HepG2 (cell line): ENCODE data around the gene MC2R. TPM values are rescaled to one million over a fixed set of nuclear protein-coding genes. Genes with fewer than 3 reads are reported as not detected.

Experiments used
- ATAC-seq: fragments of 200-7000 bp; cut with Tn5 transposase; 3 replicates; pipeline ENCODE4 v1.9.1; 2020; ENCODE audit warnings: mild to moderate bottlenecking, moderate library complexity
- BruUV-seq: library from RNA; stranded (reverse); fragments of 400-500 nt; replicated peaks from 2 replicates; lab custom pipeline; 2021; lab: Mats Ljungman, UMichigan
- CTCF ChIA-PET: fragments of 300-600 bp; formaldehyde crosslinking; extraction: SDS; loops from one replicate; lab custom pipeline; 2021; ENCODE audit warnings: low total read pairs, inconsistent platforms, low intra/inter-chr PET ratio; lab: Yijun Ruan, JAX
- POLR2A ChIA-PET: fragments of 350-600 bp; sonication (Branson Sonifier 250); formaldehyde crosslinking; loops from one replicate; lab custom pipeline; 2020; ENCODE audit warnings: antibody characterized with exemption, inconsistent platforms; lab: Yijun Ruan, JAX
- DNase-seq: peaks from one replicate; pipeline ENCODE4 v3.0.0-alpha.2; 2015; ENCODE audit warnings: low spot score
- FAIRE-seq: peaks from 3 replicates; lab custom pipeline; 2011; peaks lifted over from hg19 to GRCh38; lab: Jason Lieb, UNC
- H2AFZ ChIP-seq: one replicate; pipeline ENCODE4 v1.6.1; 2011; ENCODE audit warnings: low read length, inconsistent platforms
- H3K27ac ChIP-seq: fragments of 300-600 bp; 3 replicates; pipeline ENCODE4 v1.8.0; 2011; ENCODE audit warnings: mixed run types, mild to moderate bottlenecking, mixed read lengths, low read length, inconsistent platforms; ENCODE audit not compliant: insufficient read depth; ENCODE audit errors: extremely low read length
- H3K27me3 ChIP-seq, 2 experiments: fragments of 200-600 bp in 1 of 2; 2 replicates in 1 of 2; 3 replicates in 1 of 2; pipeline versions ENCODE4 v1.6.0 to v1.8.0; 2011; ENCODE audit warnings: low read length in 2 of 2, mild to moderate bottlenecking in 2 of 2, moderate library complexity in 2 of 2, inconsistent platforms in 1 of 2; ENCODE audit not compliant: insufficient read depth in 2 of 2, control insufficient read depth in 1 of 2
- H3K36me3 ChIP-seq, 2 experiments: fragments of 200-600 bp in 1 of 2; replicated peaks in 1 of 2; 2 replicates in 1 of 2; 3 replicates in 1 of 2; pipeline versions ENCODE4 v1.5.1 to v1.8.0; 2011; ENCODE audit warnings: low read length in 2 of 2, inconsistent platforms in 1 of 2; ENCODE audit not compliant: insufficient read depth in 2 of 2, control insufficient read depth in 1 of 2
- H3K4me1 ChIP-seq: 2 replicates; pipeline ENCODE4 v1.5.1; 2012; ENCODE audit warnings: low read length, inconsistent platforms; ENCODE audit not compliant: insufficient read depth
- H3K4me2 ChIP-seq: 2 replicates; pipeline ENCODE4 v1.6.0; 2011; ENCODE audit warnings: low read depth, low read length, inconsistent platforms
- H3K4me3 ChIP-seq, 3 experiments: fragments of 200-600 bp in 1 of 3; sonication (generic), shearing (Covaris generic) in 1 of 3; replicated peaks in 1 of 3; 2 replicates each; pipeline ENCODE4 v1.5.1; 2011 to 2016; ENCODE audit warnings: low read length in 3 of 3, inconsistent platforms in 2 of 3, low read depth in 2 of 3, mild to moderate bottlenecking in 2 of 3, control low read depth in 1 of 3, mixed read lengths in 1 of 3; ENCODE audit not compliant: insufficient read depth in 1 of 3
- H3K79me2 ChIP-seq: one replicate; pipeline ENCODE4 v1.6.1; 2011; ENCODE audit warnings: low read length, inconsistent platforms; ENCODE audit not compliant: insufficient read depth
- H3K9ac ChIP-seq: 2 replicates; pipeline ENCODE4 v1.6.0; 2011; ENCODE audit warnings: mild to moderate bottlenecking, low read depth, low read length, inconsistent platforms; ENCODE audit not compliant: insufficient read depth
- H3K9me3 ChIP-seq: 2 replicates; pipeline ENCODE4 v1.5.1; 2012; ENCODE audit warnings: mild to moderate bottlenecking, low read length
- H4K20me1 ChIP-seq: 2 replicates; pipeline ENCODE4 v1.6.0; 2011; ENCODE audit warnings: inconsistent platforms, mild to moderate bottlenecking, low read length, moderate library complexity; ENCODE audit not compliant: insufficient read depth
- CBX1 ChIP-seq: IDR thresholded peaks from one replicate; pipeline ENCODE4 v1.6.1; 2016; ENCODE audit warnings: antibody characterized with exemption, low read depth
- DMAP1 ChIP-seq: IDR thresholded peaks from 2 replicates; pipeline ENCODE4 v1.6.1; 2016
- FUBP1 ChIP-seq: sonication (generic); formaldehyde crosslinking; IDR thresholded peaks from 2 replicates; pipeline ENCODE4 v1.5.1; 2020; ENCODE audit warnings: missing genetic modification reagents, mild to moderate bottlenecking, borderline replicate concordance
- GRHL1 ChIP-seq: sonication (generic); formaldehyde crosslinking; conservative IDR thresholded peaks from 2 replicates; pipeline ENCODE4 v1.8.0; 2022; ENCODE audit warnings: missing genetic modification reagents
- HDAC2 ChIP-seq: sonication (generic); formaldehyde crosslinking; IDR thresholded peaks from 2 replicates; pipeline ENCODE4 v1.4.0; 2020; ENCODE audit warnings: missing genetic modification reagents
- MED13 ChIP-seq: sonication (generic); formaldehyde crosslinking; IDR thresholded peaks from 2 replicates; pipeline ENCODE4 v1.5.0; 2020; ENCODE audit warnings: missing genetic modification reagents
- MTA1 ChIP-seq: sonication (generic); formaldehyde crosslinking; IDR thresholded peaks from 2 replicates; pipeline ENCODE4 v1.4.0; 2020; ENCODE audit warnings: missing genetic modification reagents, mild to moderate bottlenecking, borderline replicate concordance
- ZNF101 ChIP-seq: sonication (generic); formaldehyde crosslinking; IDR thresholded peaks from 2 replicates; pipeline ENCODE4 v1.4.0; 2020; ENCODE audit warnings: mild to moderate bottlenecking, low read depth, missing genetic modification reagents, borderline replicate concordance
- ZNF557 ChIP-seq: sonication (generic); formaldehyde crosslinking; IDR thresholded peaks from 2 replicates; pipeline ENCODE4 v1.4.0; 2020; ENCODE audit warnings: missing genetic modification reagents
- ZNF841 ChIP-seq: sonication (generic); formaldehyde crosslinking; IDR thresholded peaks from 2 replicates; pipeline ENCODE4 v1.8.1; 2023; ENCODE audit warnings: missing genetic modification reagents, borderline replicate concordance
- WGBS: methylation state at CpG from one replicate; pipeline ENCODE4 v1.1.6; 2017; ENCODE audit warnings: low lambda C conversion rate; 5-methylcytosine and 5-hydroxymethylcytosine counted together
- in situ Hi-C: cut with HindIII; loops from 2 replicates; pipeline ENCODE4 v1.10.0; 2017; ENCODE audit warnings: low pct_unique_long_range_greater_than_20kb; ENCODE audit not compliant: extremely low pct_ligation_motif_present
- intact Hi-C: fragments of 100-400 bp; cut with micrococcal nuclease; formaldehyde crosslinking; loops from one replicate; pipeline ENCODE4 v1.10.0; 2022; ENCODE audit not compliant: unreplicated experiment
- polyA plus RNA-seq, 8 experiments: library from polyadenylated mRNA; depleted of rRNA in 3 of 8; stranded (reverse) in 7 of 8; unstranded in 1 of 8; fragments of >200 nt; fragmentation: Illumina TruSeq in 4 of 8; extraction: Trizol in 4 of 8; gene quantifications; 2 replicates each; pipeline versions ENCODE4 v1.2.1 to v1.2.3, GENCODE V29; 2011 to 2016; ENCODE audit warnings: low read depth in 4 of 8, missing spikeins in 1 of 8, mixed read lengths in 1 of 8; ENCODE audit not compliant: insufficient read depth in 1 of 8
- total RNA-seq, 5 experiments: library from RNA; depleted of rRNA; stranded (reverse); fragments of >200 nt; fragmentation: Illumina TruSeq; extraction: Trizol; gene quantifications; 2 replicates each; pipeline ENCODE4 v1.2.3, GENCODE V29; 2016; ENCODE audit warnings: low read depth in 1 of 5
- TF ChIP-seq, protein P1 (sequence below): sonication (generic); formaldehyde crosslinking; IDR thresholded peaks from 2 replicates; pipeline ENCODE4 v1.5.1; 2020; ENCODE audit warnings: missing genetic modification reagents, mild to moderate bottlenecking, borderline replicate concordance
- TF ChIP-seq, protein P2 (sequence below): sonication (generic); formaldehyde crosslinking; IDR thresholded peaks from 2 replicates; pipeline ENCODE4 v1.8.1; 2023; ENCODE audit warnings: mild to moderate bottlenecking, missing genetic modification reagents
- TF ChIP-seq, protein P3 (sequence below): IDR thresholded peaks from 2 replicates; pipeline ENCODE4 v1.6.1; 2016; ENCODE audit warnings: low read depth
- TF ChIP-seq, protein P4 (sequence below): sonication (generic); formaldehyde crosslinking; IDR thresholded peaks from 2 replicates; pipeline ENCODE4 v1.4.0; 2020; ENCODE audit warnings: missing genetic modification reagents, borderline replicate concordance

Gene MC2R
- total and polyA plus RNA-seq, 2 of the 13 experiments (the other 11 are each of a cell fraction or from before 2014, with no cell fraction given), result not detected

DNA sequence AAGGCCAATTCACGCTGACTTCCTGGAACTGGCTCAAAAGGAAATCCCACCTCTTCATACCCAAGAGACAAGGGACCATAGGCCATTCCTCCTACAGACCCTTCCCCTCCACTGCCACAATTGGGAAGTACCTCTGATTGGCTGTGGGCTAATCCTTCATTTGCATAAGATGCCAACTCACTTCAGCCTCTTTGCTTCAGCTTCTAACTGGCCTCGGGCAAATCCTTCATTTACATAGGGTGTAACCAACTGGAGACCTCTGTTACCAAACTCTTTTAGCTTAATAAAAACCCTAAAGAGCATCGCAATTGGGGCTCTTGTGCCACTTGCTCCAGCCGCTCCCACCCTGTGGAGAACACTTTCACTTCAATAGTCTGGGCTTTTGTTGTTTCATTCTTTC is 38.2 kb downstream of the MC2R start:
- Histone ChIP-seq H3K4me1 (no peaks in the 10 kb centered on the region), H3K9me3 (no peaks in the 10 kb centered on the region), H3K79me2 (no peaks in the 10 kb centered on the region), H3K36me3 (no peaks in the 10 kb centered on the region), H3K27me3 (peaks cover 0 to 15% of the 10 kb centered on the region in 2 experiments; a peak in 3 of 5 replicates), H4K20me1 (no peaks in the 10 kb centered on the region), H3K9ac (no peak overlapping the region), H3K4me2 (no peak overlapping the region), H3K27ac (no peak overlapping the region), H2AFZ (no peak overlapping the region), H3K4me3 (no peak overlapping the region)
- WGBS, result 36% methylated on average over 4 of the region's 4 CpGs
- no peak for DNase-seq
- no peak for FAIRE-seq
- in situ Hi-C loops (no loop called here), intact Hi-C loops (no loop called here)
- no TSS peak for BruUV-seq
- POLR2A ChIA-PET, result no interaction called here
- CTCF ChIA-PET, result no interaction called here
- ATAC-seq, result no peak
- TF ChIP-seq FUBP1 (CRISPR knock-in tag) (no peak), ZNF841 (CRISPR knock-in tag) (no peak), DMAP1 (CRISPR knock-in tag) (no peak), MED13 (no peak), HDAC2 (CRISPR knock-in tag) (no peak), GRHL1 (no peak), ZNF557 (no peak), MTA1 (no peak), CBX1 (no peak), ZNF101 (no peak)
- TF ChIP-seq, protein P1, sequence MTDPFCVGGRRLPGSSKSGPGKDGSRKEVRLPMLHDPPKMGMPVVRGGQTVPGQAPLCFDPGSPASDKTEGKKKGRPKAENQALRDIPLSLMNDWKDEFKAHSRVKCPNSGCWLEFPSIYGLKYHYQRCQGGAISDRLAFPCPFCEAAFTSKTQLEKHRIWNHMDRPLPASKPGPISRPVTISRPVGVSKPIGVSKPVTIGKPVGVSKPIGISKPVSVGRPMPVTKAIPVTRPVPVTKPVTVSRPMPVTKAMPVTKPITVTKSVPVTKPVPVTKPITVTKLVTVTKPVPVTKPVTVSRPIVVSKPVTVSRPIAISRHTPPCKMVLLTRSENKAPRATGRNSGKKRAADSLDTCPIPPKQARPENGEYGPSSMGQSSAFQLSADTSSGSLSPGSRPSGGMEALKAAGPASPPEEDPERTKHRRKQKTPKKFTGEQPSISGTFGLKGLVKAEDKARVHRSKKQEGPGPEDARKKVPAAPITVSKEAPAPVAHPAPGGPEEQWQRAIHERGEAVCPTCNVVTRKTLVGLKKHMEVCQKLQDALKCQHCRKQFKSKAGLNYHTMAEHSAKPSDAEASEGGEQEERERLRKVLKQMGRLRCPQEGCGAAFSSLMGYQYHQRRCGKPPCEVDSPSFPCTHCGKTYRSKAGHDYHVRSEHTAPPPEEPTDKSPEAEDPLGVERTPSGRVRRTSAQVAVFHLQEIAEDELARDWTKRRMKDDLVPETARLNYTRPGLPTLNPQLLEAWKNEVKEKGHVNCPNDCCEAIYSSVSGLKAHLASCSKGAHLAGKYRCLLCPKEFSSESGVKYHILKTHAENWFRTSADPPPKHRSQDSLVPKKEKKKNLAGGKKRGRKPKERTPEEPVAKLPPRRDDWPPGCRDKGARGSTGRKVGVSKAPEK (CRISPR knock-in tag), result no peak
- TF ChIP-seq, protein P2, sequence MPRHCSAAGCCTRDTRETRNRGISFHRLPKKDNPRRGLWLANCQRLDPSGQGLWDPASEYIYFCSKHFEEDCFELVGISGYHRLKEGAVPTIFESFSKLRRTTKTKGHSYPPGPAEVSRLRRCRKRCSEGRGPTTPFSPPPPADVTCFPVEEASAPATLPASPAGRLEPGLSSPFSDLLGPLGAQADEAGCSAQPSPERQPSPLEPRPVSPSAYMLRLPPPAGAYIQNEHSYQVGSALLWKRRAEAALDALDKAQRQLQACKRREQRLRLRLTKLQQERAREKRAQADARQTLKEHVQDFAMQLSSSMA (CRISPR knock-in tag), result no peak
- TF ChIP-seq, protein P3, sequence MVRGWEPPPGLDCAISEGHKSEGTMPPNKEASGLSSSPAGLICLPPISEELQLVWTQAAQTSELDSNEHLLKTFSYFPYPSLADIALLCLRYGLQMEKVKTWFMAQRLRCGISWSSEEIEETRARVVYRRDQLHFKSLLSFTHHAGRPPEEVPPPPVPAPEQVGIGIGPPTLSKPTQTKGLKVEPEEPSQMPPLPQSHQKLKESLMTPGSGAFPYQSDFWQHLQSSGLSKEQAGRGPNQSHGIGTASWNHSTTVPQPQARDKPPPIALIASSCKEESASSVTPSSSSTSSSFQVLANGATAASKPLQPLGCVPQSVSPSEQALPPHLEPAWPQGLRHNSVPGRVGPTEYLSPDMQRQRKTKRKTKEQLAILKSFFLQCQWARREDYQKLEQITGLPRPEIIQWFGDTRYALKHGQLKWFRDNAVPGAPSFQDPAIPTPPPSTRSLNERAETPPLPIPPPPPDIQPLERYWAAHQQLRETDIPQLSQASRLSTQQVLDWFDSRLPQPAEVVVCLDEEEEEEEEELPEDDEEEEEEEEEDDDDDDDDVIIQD, result no peak
- TF ChIP-seq, protein P4, sequence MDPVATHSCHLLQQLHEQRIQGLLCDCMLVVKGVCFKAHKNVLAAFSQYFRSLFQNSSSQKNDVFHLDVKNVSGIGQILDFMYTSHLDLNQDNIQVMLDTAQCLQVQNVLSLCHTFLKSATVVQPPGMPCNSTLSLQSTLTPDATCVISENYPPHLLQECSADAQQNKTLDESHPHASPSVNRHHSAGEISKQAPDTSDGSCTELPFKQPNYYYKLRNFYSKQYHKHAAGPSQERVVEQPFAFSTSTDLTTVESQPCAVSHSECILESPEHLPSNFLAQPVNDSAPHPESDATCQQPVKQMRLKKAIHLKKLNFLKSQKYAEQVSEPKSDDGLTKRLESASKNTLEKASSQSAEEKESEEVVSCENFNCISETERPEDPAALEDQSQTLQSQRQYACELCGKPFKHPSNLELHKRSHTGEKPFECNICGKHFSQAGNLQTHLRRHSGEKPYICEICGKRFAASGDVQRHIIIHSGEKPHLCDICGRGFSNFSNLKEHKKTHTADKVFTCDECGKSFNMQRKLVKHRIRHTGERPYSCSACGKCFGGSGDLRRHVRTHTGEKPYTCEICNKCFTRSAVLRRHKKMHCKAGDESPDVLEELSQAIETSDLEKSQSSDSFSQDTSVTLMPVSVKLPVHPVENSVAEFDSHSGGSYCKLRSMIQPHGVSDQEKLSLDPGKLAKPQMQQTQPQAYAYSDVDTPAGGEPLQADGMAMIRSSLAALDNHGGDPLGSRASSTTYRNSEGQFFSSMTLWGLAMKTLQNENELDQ, result no peak
